Activated naive CD4-positive, alpha-beta T cell treated with anti-CD3 and anti-CD28 coated beads, Interleukin-2, amount 10 ng/mL, durations not matched to agents 7 days and 5 days (primary cell): ENCODE measurements around the gene ENTPD5.

Experiments used
- CTCF ChIA-PET: fragments of 350-600 bp; sonication (Branson Sonifier 250); formaldehyde crosslinking; loops from one replicate; lab custom pipeline; 2021; ENCODE audit warnings: antibody characterized with exemption; lab: Charles Lee
- DNase-seq: peaks from one replicate; pipeline ENCODE4 v3.0.0-alpha.2; 2020
- H3K27ac Mint-ChIP-seq: one replicate; pipeline ENCODE4 v1.8.0; 2021; ENCODE audit warnings: mild to moderate bottlenecking, moderate library complexity, mixed read lengths
- H3K27me3 Mint-ChIP-seq: one replicate; pipeline ENCODE4 v1.8.0; 2021; ENCODE audit warnings: mild to moderate bottlenecking, mixed read lengths
- H3K36me3 Mint-ChIP-seq: one replicate; pipeline ENCODE4 v1.8.0; 2021; ENCODE audit warnings: mixed read lengths
- H3K4me1 Mint-ChIP-seq: one replicate; pipeline ENCODE4 v1.8.0; 2021; ENCODE audit warnings: mixed read lengths
- H3K4me3 Mint-ChIP-seq: one replicate; pipeline ENCODE4 v1.8.0; 2021; ENCODE audit warnings: mild to moderate bottlenecking, moderate library complexity, mixed read lengths
- H3K9me3 Mint-ChIP-seq: one replicate; pipeline ENCODE4 v1.8.0; 2021; ENCODE audit warnings: mixed read lengths

The ENTPD5 gene

DNA sequence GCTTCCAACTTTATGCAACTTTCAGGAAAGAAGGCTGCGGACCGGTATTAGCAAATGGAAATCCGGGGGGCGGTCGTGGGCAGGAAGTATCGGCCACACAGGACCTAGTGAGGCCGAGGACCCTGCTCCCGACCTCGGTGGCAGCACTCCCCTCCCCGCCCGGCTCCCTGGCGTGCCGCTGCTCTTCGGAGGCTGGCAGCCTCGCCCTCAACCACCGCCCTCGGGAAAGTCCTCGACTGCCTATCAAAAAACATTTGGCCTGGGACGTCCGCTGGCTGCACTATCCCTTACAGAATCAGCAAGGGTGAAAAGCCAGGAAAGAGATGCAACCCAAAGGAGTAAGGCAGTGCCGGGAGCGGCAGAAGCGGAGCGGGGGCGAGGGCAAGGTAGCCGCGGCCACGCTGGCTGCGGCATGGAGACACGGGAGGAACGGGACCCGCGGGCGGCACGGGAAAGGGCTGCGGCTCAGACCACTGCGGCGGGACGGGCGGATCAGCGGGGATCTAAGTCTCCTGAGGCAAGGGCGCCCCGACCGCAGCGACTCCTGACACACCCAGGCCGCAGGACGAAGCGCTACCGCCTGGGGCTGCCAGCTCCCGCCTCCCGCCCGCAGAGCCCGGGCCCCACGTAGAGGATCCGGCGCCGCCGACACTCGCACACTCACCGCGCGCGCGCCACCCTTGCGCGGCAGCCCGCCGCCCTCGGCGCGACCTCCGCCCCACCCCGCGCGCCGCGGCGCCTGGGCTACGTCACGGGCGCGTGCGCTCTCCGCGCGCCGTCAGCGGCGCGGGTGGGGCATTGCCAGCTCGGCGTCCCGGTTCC is at the start of gene ENTPD5, which contains the start of gene BBOF1:
TSS of gene ENTPD5 (minus strand) at position 703 of the 822 bp plus-strand sequence. CDS start 31,186 bp downstream, outside the sequence.
TSS of gene BBOF1 (plus strand) at position 764 of the 822 bp plus-strand sequence. CDS start 130 bp downstream, outside the sequence.
- Mint-ChIP-seq H3K9me3 (no peaks in the 10 kb centered on the region), H3K4me3 (peak within 1 kb of the TSS; percentile 88), H3K4me1 (peaks cover 33% of the 10 kb centered on the region), H3K27ac (peak within 1 kb of the TSS; percentile 96), H3K36me3 (no peaks in the 10 kb centered on the region), H3K27me3 (peaks cover 3% of the 10 kb centered on the region)
- DNase-seq: peak; percentile 91
- CTCF ChIA-PET: interaction anchor here (1.0 to 1.5 kb wide), 2 partner anchors 11 to 22 kb away, joined by 3 read pairs; no protein-coding TSS in a partner anchor

GRCh38 chr14:74065746-74066575 is 46.9 kb upstream of the ENTPD5 start:
- Mint-ChIP-seq H3K36me3 (peaks cover 13% of the 10 kb centered on the region), H3K4me3 (no peak overlapping the region), H3K4me1 (no peaks in the 10 kb centered on the region), H3K27me3 (no peaks in the 10 kb centered on the region), H3K9me3 (no peaks in the 10 kb centered on the region), H3K27ac (no peak overlapping the region)
- CTCF ChIA-PET: no interaction called here
- no peak for DNase-seq

GRCh38 chr14:74064883-74065282 is 45.8 kb upstream of the ENTPD5 start:
- no peaks in the 10 kb centered on the region for H3K9me3 Mint-ChIP-seq
- H3K27ac Mint-ChIP-seq: no peak overlapping the region
- CTCF ChIA-PET: no interaction called here
- H3K36me3 Mint-ChIP-seq: peaks cover 11% of the 10 kb centered on the region
- H3K27me3 Mint-ChIP-seq: no peaks in the 10 kb centered on the region
- DNase-seq: no peak
- no peaks in the 10 kb centered on the region for H3K4me1 Mint-ChIP-seq
- H3K4me3 Mint-ChIP-seq: no peak overlapping the region

DNA sequence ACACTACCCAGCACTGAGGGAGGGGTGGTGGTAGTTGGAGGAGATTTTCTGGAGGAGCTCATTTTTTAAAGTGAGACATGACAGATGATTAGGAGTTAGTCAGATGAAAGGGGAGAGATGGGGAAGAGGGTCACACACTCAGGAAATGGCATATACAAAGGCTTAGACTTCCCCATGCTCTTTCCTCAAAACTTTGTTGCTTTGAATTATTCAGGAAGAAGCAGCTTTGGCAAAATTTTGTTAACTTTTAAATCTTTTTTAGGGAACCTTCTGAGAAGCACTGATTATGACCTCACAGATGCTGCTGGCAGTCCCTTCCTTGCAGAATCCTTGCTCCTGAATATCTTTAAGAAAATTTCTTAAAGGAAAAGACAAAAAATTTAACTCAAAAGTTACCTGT is 45.3 kb upstream of the ENTPD5 start:
- H3K27me3 Mint-ChIP-seq: no peaks in the 10 kb centered on the region
- H3K27ac Mint-ChIP-seq: no peak overlapping the region
- no peaks in the 10 kb centered on the region for H3K4me1 Mint-ChIP-seq
- H3K9me3 Mint-ChIP-seq: no peaks in the 10 kb centered on the region
- H3K36me3 Mint-ChIP-seq: peaks cover 11% of the 10 kb centered on the region
- H3K4me3 Mint-ChIP-seq: no peak overlapping the region
- no peak for DNase-seq
- CTCF ChIA-PET: no interaction called here

DNA sequence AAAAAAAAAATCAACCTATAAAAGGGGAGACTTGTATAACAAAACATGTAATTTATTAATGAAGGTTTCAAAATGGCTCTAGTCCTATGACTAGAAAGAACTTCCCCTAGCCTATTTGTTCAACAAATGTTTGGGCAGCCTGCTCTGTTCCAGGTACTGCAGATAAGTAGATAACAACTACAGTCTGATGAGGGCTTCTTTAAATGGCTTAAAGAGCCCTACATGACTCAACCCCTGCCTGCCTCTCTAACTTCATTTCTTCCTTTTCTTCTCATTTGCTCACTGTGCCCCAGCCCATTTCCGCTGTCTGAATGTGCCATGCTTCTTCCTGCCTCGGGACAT is 43.7 kb upstream of the ENTPD5 start:
- H3K9me3 Mint-ChIP-seq: no peaks in the 10 kb centered on the region
- H3K36me3 Mint-ChIP-seq: peaks cover 12% of the 10 kb centered on the region
- CTCF ChIA-PET: no interaction called here
- no peaks in the 10 kb centered on the region for H3K27me3 Mint-ChIP-seq
- H3K4me3 Mint-ChIP-seq: no peak overlapping the region
- H3K27ac Mint-ChIP-seq: no peak overlapping the region
- DNase-seq: no peak
- H3K4me1 Mint-ChIP-seq: no peaks in the 10 kb centered on the region

- Mint-ChIP-seq H3K4me1 (no peaks in the 10 kb centered on the region), H3K36me3 (no peaks in the 10 kb centered on the region), H3K27ac (no peak overlapping the region), H3K9me3 (no peaks in the 10 kb centered on the region), H3K4me3 (no peak overlapping the region), H3K27me3 (no peaks in the 10 kb centered on the region)
- CTCF ChIA-PET: no interaction called here
- no peak for DNase-seq
These were observed 30.9 kb upstream of the ENTPD5 start for GRCh38 chr14:74049876-74050495.

DNA sequence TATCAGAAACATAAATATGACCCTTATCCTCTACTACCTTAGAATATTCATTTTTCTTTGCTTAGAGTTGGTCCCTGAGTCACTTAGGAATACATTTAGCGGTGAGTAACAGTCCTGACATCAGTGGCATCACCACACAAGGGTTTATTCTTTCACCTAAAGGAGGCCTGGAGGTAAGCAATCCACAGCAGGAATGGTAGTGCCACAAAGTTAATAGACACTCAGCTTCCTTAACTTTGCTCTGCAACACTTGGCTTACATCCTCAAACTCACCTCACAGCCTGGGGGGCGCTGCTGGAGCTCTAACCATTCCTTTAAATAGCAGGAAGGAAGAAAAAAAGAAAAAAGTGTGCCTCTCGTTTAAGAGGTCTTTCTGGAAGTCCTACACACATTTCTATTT is 29.2 kb upstream of the ENTPD5 start:
- CTCF ChIA-PET: no interaction called here
- H3K9me3 Mint-ChIP-seq: no peaks in the 10 kb centered on the region
- no peak overlapping the region for H3K27ac Mint-ChIP-seq
- DNase-seq: no peak
- no peak overlapping the region for H3K4me3 Mint-ChIP-seq
- no peaks in the 10 kb centered on the region for H3K27me3 Mint-ChIP-seq
- no peaks in the 10 kb centered on the region for H3K36me3 Mint-ChIP-seq
- H3K4me1 Mint-ChIP-seq: no peaks in the 10 kb centered on the region

DNA sequence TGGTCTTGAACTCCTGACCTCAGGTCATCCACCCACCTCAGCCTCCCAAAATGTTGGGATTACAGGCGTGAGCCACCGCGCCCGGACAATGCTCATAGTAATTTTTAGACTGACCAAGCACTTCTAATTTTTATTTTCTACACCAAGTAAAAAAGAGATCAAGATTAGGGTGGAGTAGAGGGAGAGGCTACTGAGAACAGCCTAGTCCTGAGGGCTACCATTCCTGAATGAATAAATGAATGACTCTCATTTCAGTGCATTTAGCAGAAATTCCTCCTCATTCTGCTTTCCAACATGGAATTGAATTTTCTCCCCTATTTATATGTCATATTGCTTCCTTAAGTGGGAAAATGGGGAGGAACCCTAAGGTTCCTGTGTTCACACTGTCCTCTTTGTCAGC is 26.4 kb upstream of the ENTPD5 start:
- CTCF ChIA-PET: no interaction called here
- DNase-seq: no peak
- Mint-ChIP-seq H3K4me1 (no peaks in the 10 kb centered on the region), H3K27ac (no peak overlapping the region), H3K36me3 (no peaks in the 10 kb centered on the region), H3K9me3 (no peaks in the 10 kb centered on the region), H3K27me3 (no peaks in the 10 kb centered on the region), H3K4me3 (no peak overlapping the region)

DNA sequence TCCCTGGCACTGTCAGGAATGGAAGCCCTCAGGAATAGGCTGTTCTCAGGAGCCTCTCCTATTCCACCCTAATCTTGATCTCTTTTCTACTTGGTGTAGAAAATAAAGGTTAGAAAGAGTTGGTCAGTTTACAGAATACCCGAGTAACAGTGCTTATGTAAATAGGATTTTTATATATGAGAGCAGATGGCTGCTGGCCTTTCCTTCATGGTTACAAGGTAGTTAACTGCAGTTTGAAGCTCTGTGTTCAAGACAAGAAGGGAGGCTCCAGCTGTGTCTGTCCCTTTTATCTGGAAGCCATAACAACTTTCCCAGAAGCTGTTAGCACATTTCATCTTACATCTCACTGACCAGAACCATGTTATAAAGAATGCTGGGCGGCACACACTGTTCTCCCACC is 23.2 kb upstream of the ENTPD5 start:
- no peak for DNase-seq
- Mint-ChIP-seq H3K4me1 (no peaks in the 10 kb centered on the region), H3K36me3 (no peaks in the 10 kb centered on the region), H3K27ac (no peak overlapping the region), H3K4me3 (no peak overlapping the region), H3K27me3 (no peaks in the 10 kb centered on the region), H3K9me3 (no peaks in the 10 kb centered on the region)
- CTCF ChIA-PET: no interaction called here

- Mint-ChIP-seq H3K4me1 (no peaks in the 10 kb centered on the region), H3K27ac (no peak overlapping the region), H3K36me3 (no peaks in the 10 kb centered on the region), H3K27me3 (no peaks in the 10 kb centered on the region), H3K4me3 (no peak overlapping the region), H3K9me3 (no peaks in the 10 kb centered on the region)
- CTCF ChIA-PET: interaction anchor here (1.0 to 2.2 kb wide), 4 partner anchors 23 to 866 kb away, joined by 3 to 5 read pairs (median 4); no protein-coding TSS in a partner anchor
- no peak for DNase-seq
These were observed 19.2 kb upstream of the ENTPD5 start for GRCh38 chr14:74038020-74038859.

DNA sequence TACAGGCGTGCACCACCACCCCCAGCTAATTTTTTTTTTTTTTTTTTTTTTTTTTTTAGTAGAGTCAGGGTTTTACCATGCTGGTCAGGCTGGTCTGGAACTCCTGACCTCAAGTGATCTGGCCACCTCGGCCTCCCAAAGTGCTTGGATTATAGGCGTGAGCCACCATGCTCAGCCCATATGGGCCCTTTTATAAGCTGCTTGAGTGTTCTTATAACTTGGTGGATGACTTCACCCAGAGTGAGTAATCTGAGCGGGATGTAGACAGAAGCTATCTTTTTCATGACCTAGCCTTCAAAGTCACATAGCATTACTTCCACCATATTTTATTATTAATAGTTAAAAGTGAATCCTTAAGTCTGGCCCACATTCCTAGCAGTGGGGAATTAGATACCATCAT is 16.5 kb upstream of the ENTPD5 start:
- no peak overlapping the region for H3K27ac Mint-ChIP-seq
- no peaks in the 10 kb centered on the region for H3K36me3 Mint-ChIP-seq
- no peaks in the 10 kb centered on the region for H3K4me1 Mint-ChIP-seq
- no peaks in the 10 kb centered on the region for H3K27me3 Mint-ChIP-seq
- no peaks in the 10 kb centered on the region for H3K9me3 Mint-ChIP-seq
- H3K4me3 Mint-ChIP-seq: no peak overlapping the region
- CTCF ChIA-PET: interaction anchor here (0.6 to 0.7 kb wide), 2 partner anchors 75 to 301 kb away, joined by 3 read pairs; no protein-coding TSS in a partner anchor
- no peak for DNase-seq

DNA sequence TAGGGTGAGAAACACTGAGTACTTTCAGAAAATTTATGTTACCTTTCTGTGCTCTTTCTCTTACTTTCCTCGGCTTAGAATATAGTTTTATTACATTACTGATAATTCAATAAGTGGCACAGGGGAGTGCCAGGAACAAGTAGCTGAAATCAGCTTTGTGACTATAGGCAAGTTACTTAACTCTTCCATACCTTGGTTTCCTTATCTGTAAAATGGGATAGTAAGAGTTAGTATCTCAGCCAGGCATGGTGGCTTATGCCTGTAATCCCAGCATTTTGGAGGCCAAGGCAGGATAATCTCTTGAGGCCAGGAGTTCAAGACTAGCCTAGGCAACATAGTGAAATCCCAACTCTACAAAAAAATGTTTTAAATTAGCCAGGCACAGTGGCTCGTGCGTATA is 15.5 kb upstream of the ENTPD5 start:
- no peaks in the 10 kb centered on the region for H3K4me1 Mint-ChIP-seq

DNA sequence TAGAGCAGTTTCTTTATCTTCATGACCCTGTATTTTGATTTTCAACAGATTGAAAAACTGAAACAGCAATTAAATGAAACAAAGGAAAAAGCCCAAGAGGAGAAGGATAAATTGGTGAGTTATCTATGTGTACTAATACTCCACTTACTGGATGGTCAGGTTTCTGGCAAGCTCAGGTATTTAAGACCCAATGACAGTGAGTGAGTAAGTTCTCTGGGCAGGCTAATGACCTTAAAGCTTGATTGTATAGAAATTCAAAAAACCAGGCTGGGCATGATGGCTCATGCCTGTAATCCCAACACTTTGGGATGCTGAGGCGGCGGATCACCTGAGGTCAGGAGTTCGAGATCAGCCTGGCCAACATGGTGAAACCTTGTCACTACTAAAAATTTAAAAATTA is 10.0 kb upstream of the ENTPD5 start:
- CTCF ChIA-PET: no interaction called here
- peaks cover 3% of the 10 kb centered on the region for H3K27me3 Mint-ChIP-seq
- no peaks in the 10 kb centered on the region for H3K36me3 Mint-ChIP-seq
- no peak overlapping the region for H3K27ac Mint-ChIP-seq
- H3K4me1 Mint-ChIP-seq: no peaks in the 10 kb centered on the region
- no peak for DNase-seq
- no peaks in the 10 kb centered on the region for H3K9me3 Mint-ChIP-seq
- H3K4me3 Mint-ChIP-seq: no peak overlapping the region

More for the DNA sequence above, 15.5 kb upstream of the ENTPD5 start:
- Mint-ChIP-seq H3K27me3 (no peaks in the 10 kb centered on the region), H3K9me3 (no peaks in the 10 kb centered on the region), H3K27ac (no peak overlapping the region), H3K4me3 (no peak overlapping the region), H3K36me3 (no peaks in the 10 kb centered on the region)
- CTCF ChIA-PET: no interaction called here
- DNase-seq: no peak
